Smooth muscle cell (in vitro differentiated cells): Measurements from ENCODE around the gene RPS6KA3. TPM values are rescaled to one million over a fixed set of nuclear protein-coding genes. Genes with fewer than 3 reads are reported as not detected.

Source experiments
- DNase-seq: peaks from one replicate; lab custom pipeline; 2025; ENCODE audit not compliant: unreplicated experiment; lab: John Stamatoyannopoulos, UW
- H2AFZ ChIP-seq: fragments of 200-600 bp; sonication (generic); 2 replicates; pipeline ENCODE4 v1.6.0; 2016; ENCODE audit warnings: antibody characterized with exemption, low read depth, mild to moderate bottlenecking
- H3F3A ChIP-seq: fragments of 200-600 bp; sonication (generic); 2 replicates; pipeline ENCODE4 v1.6.0; 2017; ENCODE audit warnings: antibody characterized with exemption, low read depth
- H3K27ac ChIP-seq: fragments of 200-600 bp; sonication (generic); 2 replicates; pipeline ENCODE4 v1.5.1; 2016; ENCODE audit warnings: low read depth, mild to moderate bottlenecking
- H3K27me3 ChIP-seq: fragments of 200-600 bp; sonication (generic); 2 replicates; pipeline ENCODE4 v1.6.1; 2016; ENCODE audit warnings: low read depth, mild to moderate bottlenecking
- H3K36me3 ChIP-seq: fragments of 200-600 bp; sonication (generic); 2 replicates; pipeline ENCODE4 v1.5.1; 2016; ENCODE audit warnings: low read depth
- H3K4me1 ChIP-seq: fragments of 200-600 bp; sonication (generic); 2 replicates; pipeline ENCODE4 v1.5.1; 2016; ENCODE audit warnings: low read depth
- H3K4me2 ChIP-seq: fragments of 200-600 bp; sonication (generic); 2 replicates; pipeline ENCODE4 v1.6.0; 2016; ENCODE audit warnings: mild to moderate bottlenecking
- H3K4me3 ChIP-seq: fragments of 200-600 bp; sonication (generic); 2 replicates; pipeline ENCODE4 v1.5.1; 2016; ENCODE audit warnings: mild to moderate bottlenecking
- H3K79me2 ChIP-seq: fragments of 200-600 bp; sonication (generic); 2 replicates; pipeline ENCODE4 v1.6.0; 2016; ENCODE audit warnings: low read depth, mild to moderate bottlenecking
- H3K9ac ChIP-seq: fragments of 200-600 bp; sonication (generic); 2 replicates; pipeline ENCODE4 v1.6.0; 2016; ENCODE audit warnings: low read depth
- H3K9me3 ChIP-seq: fragments of 200-600 bp; sonication (generic); replicated peaks from 2 replicates; pipeline ENCODE4 v1.5.1; 2016; ENCODE audit warnings: low read depth
- H4K20me1 ChIP-seq: fragments of 200-600 bp; sonication (generic); 2 replicates; pipeline ENCODE4 v1.6.0; 2016; ENCODE audit warnings: low read depth
- CTCF ChIP-seq: fragments of 200-600 bp; sonication (generic); IDR thresholded peaks from 2 replicates; pipeline ENCODE4 v1.5.1; 2017; ENCODE audit warnings: borderline replicate concordance, mild to moderate bottlenecking, antibody characterized with exemption; ENCODE audit not compliant: insufficient read depth, poor library complexity, severe bottlenecking
- WGBS: methylation state at CpG from one replicate; pipeline ENCODE4 v1.1.7; 2016; ENCODE audit warnings: low lambda C conversion rate; 5-methylcytosine and 5-hydroxymethylcytosine counted together
- polyA plus RNA-seq: library from polyadenylated mRNA; unstranded; fragments of >200 nt; fragmentation: Nextera tagmentation; extraction: Ambion mirVana; gene quantifications from 2 replicates; pipeline ENCODE4 v1.2.1, GENCODE V29; 2016
- total RNA-seq: library from RNA; depleted of rRNA; stranded (reverse); fragments of >200 nt; gene quantifications from 2 replicates; pipeline ENCODE4 v1.2.3, GENCODE V29; 2014

RPS6KA3 gene
- total and polyA plus RNA-seq, 2 experiments from 2014 or later: 15.4 to 37.2 TPM

DNA sequence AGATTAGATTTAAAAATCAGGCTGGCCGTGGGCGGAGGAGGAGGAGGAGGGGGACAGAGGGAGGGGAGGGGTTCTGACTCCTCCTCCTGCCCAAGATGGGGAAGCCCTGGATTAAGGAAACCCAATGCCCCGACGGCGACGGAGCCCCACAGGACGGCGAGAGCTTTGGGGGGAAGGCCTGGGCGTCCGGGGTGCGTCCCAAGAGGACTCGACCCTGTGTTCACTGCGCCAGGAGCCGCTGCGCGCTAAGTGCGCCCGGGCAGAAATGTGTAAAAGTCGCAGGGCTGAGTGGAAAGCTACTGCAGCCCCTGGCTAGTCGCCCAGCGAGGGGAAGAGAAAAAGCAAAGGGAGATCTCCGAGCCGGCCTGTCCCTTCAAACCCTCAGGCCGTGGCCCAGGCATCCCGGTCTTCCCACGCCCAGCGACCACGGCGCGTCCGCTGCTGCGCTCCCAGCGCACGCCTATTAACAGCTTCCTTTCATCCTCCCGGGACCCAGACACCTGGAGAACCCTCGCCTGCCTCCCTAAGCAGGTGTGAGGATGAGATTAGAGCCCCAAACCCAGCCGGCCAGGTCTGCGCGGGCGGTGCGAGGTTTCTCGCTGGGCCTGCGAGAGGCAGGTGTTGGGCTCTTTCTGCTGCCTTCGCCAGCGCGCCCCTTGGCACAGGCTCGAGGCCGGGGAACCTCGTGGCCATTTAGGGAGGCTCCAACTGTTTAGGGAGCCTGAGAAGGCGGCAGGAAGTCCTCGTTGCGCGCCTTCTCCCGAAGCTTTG is 1.4 kb upstream of the RPS6KA3 start:
- no peak overlapping the region for H3K27ac ChIP-seq
- H3F3A ChIP-seq: peaks cover 5% of the 10 kb centered on the region

GRCh38 chrX:20267607-20267930 is 860 bp upstream of the RPS6KA3 start:
- H2AFZ ChIP-seq: peak overlapping the region; percentile 71
- no peaks in the 10 kb centered on the region for H3K9me3 ChIP-seq
- DNase-seq: no peak
- H3K79me2 ChIP-seq: peaks cover 20% of the 10 kb centered on the region
- 41% methylated on average over 14 of the region's 14 CpGs for WGBS
- H3K4me2 ChIP-seq: peak overlapping the region; percentile 84
- H3K36me3 ChIP-seq: no peaks in the 10 kb centered on the region
- H3F3A ChIP-seq: peaks cover 5% of the 10 kb centered on the region
- H4K20me1 ChIP-seq: peaks cover 25% of the 10 kb centered on the region
- H3K27ac ChIP-seq: no peak overlapping the region
- H3K4me3 ChIP-seq: peak overlapping the region; percentile 75
- H3K27me3 ChIP-seq: no peaks in the 10 kb centered on the region
- H3K9ac ChIP-seq: peak overlapping the region; percentile 78
- TF ChIP-seq CTCF: no peak
- no peaks in the 10 kb centered on the region for H3K4me1 ChIP-seq

More for the DNA sequence above, 1.4 kb upstream of the RPS6KA3 start:
- no peak for TF ChIP-seq CTCF
- peak overlapping the region; percentile 84 for H3K4me2 ChIP-seq
- H3K4me3 ChIP-seq: peak overlapping the region; percentile 75
- H3K27me3 ChIP-seq: no peaks in the 10 kb centered on the region
- no peak overlapping the region for H3K9ac ChIP-seq
- no peaks in the 10 kb centered on the region for H3K9me3 ChIP-seq
- peak; percentile 3 for DNase-seq
- peak overlapping the region; percentile 71 for H2AFZ ChIP-seq
- peaks cover 14% of the 10 kb centered on the region for H3K79me2 ChIP-seq
- H4K20me1 ChIP-seq: peaks cover 20% of the 10 kb centered on the region
- H3K36me3 ChIP-seq: no peaks in the 10 kb centered on the region
- 45% methylated on average over 52 of the region's 54 CpGs for whole genome bisulfite sequencing
- H3K4me1 ChIP-seq: no peaks in the 10 kb centered on the region

DNA sequence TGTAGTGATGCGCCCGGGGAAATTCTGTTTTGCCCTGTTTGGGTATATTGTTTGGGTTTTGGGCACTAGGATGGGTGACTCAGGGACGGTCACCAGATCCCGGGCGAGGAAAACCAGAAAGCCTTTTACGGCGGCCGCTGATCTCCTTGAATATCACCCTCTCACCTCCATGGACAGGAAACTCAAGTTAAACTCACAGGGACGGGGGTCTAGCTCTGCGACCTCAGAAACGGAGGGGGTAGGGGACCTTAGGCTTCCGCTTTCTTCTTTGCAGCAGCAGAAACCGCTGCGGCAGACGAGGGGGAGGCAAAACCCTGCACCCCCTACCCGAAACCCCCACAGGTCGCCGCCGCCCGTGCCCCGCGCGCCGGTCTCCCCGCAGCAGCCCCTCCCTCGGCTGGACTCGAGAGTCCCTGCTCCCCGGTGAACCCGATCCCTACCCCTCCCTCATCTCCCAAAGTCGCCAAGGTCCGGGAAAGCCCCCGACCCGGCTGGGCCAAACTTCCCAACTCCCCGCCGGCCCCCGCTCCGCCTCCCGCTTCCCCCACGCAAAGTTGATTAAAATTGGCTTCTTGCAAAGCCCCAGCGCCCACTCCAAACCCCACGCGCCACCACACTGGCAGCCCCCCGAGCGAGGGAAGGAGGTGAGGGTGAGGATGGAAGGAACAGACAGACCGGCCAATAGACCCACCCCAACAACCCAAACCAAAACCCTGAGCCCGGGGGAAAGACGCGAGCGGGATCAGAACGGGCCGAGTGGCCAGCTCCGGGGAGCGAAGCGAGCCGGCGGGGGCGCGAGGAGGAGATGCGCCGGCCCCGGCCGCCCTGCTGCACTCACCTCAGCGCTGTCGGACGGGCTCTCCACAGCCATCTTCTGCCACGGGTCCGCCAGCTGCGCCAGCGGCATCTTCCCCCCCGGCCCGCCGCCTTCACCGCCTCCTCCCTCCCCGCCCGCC is 705 bp downstream of the RPS6KA3 start:
- WGBS: 37% methylated on average over 34 of the region's 75 CpGs
- no peak for TF ChIP-seq CTCF
- Histone ChIP-seq H3K9me3 (no peaks in the 10 kb centered on the region), H3F3A (peaks cover 5% of the 10 kb centered on the region), H2AFZ (no peak overlapping the region), H3K27me3 (no peaks in the 10 kb centered on the region), H3K27ac (peak overlapping the region; percentile 94), H4K20me1 (peaks cover 41% of the 10 kb centered on the region), H3K4me3 (peak overlapping the region; percentile 75), H3K79me2 (peaks cover 35% of the 10 kb centered on the region), H3K4me1 (no peaks in the 10 kb centered on the region), H3K4me2 (peak overlapping the region; percentile 82), H3K9ac (peak overlapping the region; percentile 92), H3K36me3 (no peaks in the 10 kb centered on the region)
- peak; percentile 21 for DNase-seq
